IPS-18c (cell line): ENCODE measurements around the gene LMOD1.

Source experiments
- H3K4me3 ChIP-seq: 2 replicates; pipeline ENCODE4 v1.7.0; 2013; ENCODE audit warnings: low read depth, mild to moderate bottlenecking, low read length, moderate library complexity; ENCODE audit not compliant: insufficient read depth
- H3K9me3 ChIP-seq: one replicate; pipeline ENCODE4 v1.6.1; 2013; ENCODE audit warnings: mild to moderate bottlenecking, low read length, moderate library complexity; ENCODE audit not compliant: control insufficient read depth, insufficient read depth

The LMOD1 gene

DNA sequence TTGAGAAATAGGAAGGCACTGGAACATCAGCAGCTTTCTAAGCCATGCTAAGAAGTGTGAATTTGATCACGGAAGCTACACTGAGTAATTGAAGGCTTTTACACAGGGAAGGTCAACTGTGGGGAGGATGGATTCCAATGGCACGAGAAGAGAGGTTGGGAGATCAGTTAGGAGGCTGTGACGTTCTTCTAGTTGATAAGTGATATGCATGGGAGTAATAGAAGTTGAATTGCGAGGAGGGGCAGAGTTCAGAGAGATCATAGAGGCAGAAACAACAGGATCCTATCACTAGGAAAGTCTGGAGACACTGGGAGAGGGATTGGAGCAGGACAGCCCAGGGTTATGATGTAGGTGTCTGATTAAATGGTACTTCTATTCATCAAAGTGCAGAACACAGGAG lies 16.2 kb downstream of the LMOD1 start:
- H3K9me3 ChIP-seq = no peaks in the 10 kb centered on the region
- H3K4me3 ChIP-seq = no peak overlapping the region

DNA sequence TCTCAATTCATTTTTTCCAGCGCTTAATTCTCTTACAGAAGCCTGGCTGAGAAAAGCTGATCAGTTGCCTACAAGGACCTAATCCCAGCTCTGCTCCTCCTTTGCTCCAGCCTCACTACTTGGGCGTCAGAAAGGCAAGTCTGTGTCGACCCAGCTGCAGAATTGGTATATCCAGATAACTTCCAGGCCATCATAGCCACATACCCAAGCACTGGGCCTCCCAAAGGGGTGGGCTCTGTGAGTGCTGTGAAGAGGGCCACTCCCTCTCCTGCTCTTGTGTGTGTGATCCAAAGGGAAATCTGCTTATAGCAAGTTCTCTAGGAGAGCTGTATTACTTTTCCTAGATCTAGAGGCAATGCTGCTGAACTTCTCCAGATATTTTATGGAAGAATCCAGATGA lies 18.1 kb downstream of the LMOD1 start:
- H3K9me3 ChIP-seq = no peaks in the 10 kb centered on the region
- no peak overlapping the region for H3K4me3 ChIP-seq

DNA sequence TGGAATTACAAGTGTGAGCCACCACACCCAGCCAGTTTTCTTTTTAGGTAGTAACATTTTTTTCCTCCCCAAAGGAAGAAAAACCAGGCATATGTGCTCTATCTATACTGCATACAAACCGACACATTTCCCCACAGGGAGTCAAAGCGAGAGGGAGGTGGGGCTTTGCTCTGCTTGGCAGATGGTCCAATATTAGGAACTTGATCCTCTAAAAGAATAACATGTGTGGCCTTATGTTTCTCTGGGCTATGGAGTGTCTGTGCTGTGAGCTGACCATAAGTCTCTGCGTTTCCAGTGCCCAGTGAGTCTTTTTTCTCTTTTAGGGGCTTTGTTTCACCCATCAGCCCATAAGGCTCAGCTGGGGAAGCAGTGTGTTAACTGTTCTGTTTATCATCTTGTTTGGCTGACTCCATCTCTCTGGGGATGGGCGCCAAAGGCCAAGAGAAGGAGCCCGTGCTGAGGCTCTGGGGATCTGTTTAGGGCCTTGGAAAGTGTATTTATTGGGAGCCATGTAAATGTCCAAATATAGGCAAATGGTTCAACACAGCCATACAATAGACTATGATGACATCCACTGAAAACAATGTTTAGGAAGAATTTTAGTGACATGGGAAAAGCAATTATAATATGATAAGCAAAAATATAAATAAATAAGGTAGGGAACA lies 20.2 kb downstream of the LMOD1 start:
- Histone ChIP-seq H3K9me3 (no peaks in the 10 kb centered on the region), H3K4me3 (no peak overlapping the region)

DNA sequence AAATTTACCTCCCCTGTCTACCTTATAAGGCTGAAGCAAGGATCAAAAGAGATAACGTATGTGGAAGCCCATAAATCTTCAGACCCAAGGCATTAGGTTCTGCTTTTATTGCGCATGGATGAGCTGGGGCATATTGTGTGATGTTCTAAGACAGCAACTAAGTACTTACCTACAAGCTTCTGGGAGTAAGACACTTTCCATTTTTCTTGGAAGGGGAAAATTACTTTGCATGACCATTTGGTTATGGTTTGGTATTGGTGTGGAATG lies 21.1 kb downstream of the LMOD1 start:
- no peaks in the 10 kb centered on the region for H3K9me3 ChIP-seq
- H3K4me3 ChIP-seq = no peak overlapping the region

DNA sequence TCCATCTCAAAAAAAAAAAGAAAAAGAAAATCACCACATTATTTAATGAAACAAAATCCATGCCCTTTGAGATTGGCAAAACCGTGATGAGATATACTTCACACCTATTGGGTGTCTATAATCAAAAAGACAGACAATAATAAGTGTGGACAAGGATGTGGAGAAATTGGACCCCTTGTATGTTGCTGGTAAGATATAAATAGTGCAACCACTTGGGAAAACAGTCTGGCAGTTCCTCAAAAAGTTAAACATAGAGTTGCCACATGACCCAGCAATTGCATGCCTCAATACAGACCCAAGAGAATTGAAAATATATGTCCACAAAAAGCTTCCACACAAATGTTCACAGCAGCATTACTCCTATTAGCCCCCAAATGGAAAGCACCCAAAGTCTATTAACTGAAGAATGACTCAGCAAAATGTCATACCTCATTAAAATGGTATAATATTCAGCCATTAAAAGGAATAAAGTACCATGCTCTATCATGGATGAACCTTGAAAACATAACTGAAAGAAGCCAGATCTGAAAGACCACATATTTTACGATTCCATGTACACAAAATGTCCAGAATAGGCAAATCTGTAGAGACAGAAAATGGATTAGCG lies 24.3 kb downstream of the LMOD1 start:
- H3K9me3 ChIP-seq = no peaks in the 10 kb centered on the region
- no peak overlapping the region for H3K4me3 ChIP-seq

DNA sequence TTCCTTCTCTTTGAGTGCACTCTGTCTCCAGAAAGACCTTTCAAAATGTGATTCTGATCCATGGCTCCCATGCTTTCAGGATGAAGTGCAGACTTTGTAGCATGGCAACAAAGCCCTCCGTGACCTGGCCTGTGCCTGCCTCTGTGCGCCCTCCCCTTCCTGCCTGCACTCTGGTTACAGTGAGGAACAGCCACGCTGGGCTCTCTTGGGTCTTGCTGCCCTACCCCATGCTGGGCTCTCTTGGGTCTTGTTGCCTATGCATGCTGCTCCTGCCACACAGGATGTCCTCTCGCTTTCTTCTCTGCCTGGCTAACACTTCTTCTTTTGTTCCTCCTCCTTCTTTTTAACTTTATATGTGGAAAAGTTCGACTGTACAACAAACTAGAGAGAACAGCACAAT lies 28.0 kb downstream of the LMOD1 start:
- no peaks in the 10 kb centered on the region for H3K9me3 ChIP-seq
- no peak overlapping the region for H3K4me3 ChIP-seq

DNA sequence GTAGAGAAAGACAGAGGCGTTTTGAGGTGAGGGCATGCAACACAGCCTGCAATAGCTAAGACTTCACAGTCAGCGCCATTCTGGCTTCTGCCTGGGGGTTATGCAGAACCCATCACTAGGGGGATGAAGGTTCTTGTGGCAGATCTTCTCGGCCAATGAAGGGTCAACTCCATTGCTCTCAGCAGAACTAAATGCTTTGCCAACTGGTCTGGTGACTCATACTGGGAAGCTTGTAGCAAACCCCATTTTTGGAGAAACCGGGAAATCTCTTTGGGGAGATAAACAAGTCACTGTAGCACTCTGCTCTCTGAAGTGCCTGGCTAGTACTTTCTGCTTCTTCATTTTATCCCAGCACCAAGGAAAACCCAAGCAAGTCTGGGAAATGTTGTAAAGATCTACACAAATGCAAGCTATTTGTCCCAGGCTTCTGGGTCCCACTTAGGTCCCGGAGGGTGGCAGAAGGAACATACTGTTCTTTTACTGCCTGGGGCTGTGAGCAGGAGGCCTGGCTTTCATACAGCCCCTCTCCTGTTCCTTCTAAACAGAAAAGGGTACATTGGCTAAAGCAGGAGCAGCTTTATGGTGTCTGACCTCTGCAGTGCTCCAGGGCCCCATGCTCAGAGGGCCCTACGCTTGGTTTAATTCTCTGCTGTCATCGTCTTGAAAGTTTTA lies 28.9 kb downstream of the LMOD1 start:
- Histone ChIP-seq H3K9me3 (no peaks in the 10 kb centered on the region), H3K4me3 (no peak overlapping the region)

DNA sequence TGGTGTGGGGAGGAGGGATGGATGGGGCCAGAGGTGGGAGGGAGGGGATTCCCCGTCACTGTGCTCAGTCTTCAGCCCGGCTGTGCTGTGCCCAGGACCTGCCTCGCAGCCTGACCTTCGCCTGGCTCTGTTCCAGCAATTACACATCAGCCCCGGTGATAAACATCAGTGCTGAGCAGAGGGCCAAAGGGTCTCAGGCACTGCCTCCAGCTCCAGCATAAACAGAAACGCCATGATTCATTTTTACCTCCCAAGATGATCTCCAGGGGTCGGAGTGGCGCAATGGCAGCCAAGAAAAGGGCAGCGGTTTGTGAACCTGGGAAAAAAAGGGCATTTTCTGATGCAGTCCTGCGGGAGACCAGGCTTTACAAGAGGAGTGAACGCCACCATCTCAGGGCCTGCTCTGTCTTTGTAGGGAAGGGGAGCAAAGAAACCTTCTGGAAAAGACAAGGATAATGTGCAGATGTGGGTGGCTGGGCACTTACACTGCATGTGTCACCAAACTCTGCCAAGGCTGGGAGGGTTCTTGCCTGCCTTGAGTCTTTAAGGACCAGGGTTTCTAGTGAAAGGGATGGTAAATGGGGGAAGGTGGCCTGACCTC lies 29.6 kb downstream of the LMOD1 start:
- Histone ChIP-seq H3K4me3 (no peak overlapping the region), H3K9me3 (no peaks in the 10 kb centered on the region)

DNA sequence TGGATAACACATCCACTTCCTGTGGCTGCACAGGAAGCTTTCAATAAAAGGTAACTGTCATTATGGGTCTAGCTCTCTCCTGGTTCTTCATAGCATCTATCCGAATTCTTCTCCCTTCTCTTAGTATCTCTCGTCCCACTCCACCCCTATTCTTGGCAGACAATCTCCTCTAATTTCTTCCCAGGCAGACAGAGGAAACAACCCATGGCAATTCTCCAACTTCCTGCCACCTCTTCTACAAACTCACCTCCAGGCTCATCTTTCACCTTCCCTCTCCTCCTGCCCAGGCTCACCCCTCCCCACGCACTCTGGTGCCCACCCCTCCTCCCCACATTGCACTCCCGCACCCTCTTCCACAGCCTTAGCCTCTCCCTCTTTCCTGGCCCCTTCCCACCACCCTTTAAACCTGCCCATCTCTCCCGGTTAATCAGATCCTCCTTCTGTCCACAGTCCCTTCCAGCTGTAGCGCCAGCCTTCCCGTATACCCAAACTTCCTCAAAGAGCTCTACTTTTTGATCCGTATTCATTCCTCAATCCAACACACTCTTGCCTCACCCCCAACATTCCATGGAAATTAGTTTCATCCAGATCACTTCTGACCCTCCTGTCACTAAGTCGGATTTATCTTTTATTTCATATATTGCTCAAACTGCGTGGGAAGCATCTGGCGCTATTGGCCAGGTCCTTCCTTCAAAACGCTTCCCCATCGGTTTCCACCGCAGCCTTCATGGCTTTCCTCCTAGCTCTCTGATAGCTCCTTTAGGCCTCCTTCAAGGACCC lies 31.7 kb downstream of the LMOD1 start:
- Histone ChIP-seq H3K4me3 (no peak overlapping the region), H3K9me3 (no peaks in the 10 kb centered on the region)

DNA sequence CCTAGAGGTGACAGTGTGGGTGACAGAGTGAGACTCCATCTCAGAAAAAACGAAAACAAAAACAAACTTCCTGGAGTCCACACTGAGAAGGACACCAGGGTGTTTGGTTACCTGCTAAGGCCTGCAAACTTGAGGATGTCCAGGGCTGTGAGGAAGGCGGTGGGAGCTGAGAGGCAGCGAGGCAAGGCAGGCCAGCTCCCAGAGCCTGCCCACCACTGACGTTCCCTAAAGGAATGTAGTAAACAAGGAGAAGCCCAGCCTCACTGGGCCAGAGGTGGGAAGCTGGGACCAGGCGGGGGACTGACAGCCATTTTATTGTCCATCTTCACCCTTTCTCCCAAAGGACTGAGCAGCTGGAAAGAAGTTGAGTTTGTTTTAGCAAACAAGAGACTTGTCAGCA lies 33.5 kb downstream of the LMOD1 start:
- no peak overlapping the region for H3K4me3 ChIP-seq
- no peaks in the 10 kb centered on the region for H3K9me3 ChIP-seq

DNA sequence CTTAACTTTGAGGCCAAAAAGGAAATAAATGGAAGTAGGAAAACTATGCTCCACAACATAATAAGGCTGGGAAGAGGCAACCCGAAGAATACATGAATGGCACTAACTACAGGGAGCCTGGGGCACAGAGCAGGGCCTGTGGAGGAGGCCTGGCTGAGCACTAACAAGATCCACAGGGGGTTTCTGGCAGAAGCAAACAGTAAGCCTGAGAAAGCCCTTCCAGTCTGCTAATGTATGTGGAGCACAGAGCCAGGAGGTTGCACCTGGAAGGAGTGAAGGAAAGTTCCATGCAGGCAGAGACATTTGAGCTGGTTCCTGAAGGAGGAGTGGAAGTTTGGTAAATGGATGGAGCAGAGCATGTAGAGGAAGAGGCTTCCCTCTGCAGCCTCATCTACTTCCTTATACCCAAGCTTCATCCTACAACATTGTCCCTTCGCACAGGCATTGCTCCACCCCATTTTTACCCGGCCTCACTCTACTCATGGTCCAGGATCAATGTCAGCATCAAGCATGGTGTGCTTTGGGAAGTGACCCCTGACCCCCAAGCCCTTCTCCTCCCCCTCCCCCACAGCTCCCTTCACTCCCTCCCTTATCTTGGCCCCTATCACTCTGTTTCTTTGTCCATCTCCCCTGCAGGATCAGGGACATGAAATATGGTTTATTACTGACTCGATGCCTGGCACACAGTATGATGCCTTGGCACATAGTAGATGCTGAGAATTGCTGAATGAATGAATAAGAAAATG lies 34.3 kb downstream of the LMOD1 start:
- Histone ChIP-seq H3K9me3 (no peaks in the 10 kb centered on the region), H3K4me3 (no peak overlapping the region)

DNA sequence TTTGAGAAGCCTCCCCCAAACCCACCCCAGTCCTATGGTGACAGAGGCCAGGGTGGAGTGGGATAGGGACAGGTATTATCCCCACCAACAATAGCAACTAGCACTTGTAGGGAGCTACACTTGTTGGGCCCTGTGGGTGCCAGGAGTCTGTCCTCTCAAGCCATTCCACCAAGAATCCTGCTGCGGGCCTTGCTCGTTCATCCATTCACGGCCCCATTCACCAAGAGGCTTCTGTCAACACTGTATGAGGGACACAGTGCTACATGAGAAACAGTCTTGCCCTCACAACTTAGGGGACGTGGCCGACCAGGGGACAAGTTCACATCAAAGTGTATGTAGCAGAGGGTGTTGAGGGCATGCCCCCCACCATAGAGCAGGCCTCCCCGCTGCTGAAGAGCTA lies 38.7 kb downstream of the LMOD1 start:
- Histone ChIP-seq H3K9me3 (no peaks in the 10 kb centered on the region), H3K4me3 (no peak overlapping the region)

DNA sequence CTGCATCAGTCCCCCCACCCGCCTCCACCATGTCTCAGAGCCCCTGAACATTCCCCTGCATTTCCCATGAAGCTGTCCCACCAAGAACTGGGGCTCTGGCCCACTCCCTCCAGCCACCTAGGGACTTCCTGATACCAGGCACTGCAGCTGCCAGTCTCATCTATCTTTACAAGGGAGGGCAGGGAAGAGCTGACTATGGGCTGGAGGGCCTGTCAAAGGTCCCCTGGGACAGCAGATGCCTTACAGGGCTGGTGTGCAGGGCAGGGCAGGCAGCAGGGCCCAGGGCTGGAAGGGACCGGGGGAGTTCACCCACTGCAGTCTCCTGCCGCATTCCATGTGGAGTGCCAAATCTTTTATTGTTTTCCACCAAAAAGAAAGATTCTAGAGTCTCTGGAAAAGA lies 40.0 kb downstream of the LMOD1 start:
- no peaks in the 10 kb centered on the region for H3K9me3 ChIP-seq
- no peak overlapping the region for H3K4me3 ChIP-seq

DNA sequence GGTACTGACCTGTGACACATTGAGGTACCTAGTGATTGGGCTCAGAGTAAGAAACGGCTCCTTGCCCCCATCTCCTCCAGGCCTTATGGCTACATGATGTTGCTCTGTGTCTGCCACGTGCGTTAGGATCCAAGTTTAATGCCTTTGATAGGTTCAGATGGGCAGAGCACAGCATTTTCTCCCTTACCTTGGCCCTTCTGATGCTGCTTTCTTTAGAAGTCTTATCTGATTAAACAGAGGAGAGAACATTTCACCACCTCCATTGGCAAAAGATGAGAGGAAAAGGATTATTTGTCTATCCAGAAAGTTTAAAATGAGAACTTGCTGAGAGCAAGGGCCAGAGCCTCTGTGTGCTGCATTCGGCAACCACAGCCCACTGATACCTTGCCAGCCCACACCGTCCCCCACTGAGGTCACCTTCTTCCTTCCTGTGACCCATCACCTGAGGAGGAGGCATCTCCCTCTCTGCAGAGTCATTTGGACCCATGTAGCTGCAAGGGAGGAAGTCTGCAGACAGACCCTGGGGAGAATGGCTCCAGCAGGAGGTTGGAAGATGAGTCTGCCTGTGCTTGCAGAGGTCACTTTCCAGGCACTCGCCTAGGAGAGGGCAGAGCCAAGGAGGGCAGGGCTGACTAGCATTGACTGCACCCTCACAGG lies 41.0 kb downstream of the LMOD1 start:
- H3K4me3 ChIP-seq = no peak overlapping the region

DNA sequence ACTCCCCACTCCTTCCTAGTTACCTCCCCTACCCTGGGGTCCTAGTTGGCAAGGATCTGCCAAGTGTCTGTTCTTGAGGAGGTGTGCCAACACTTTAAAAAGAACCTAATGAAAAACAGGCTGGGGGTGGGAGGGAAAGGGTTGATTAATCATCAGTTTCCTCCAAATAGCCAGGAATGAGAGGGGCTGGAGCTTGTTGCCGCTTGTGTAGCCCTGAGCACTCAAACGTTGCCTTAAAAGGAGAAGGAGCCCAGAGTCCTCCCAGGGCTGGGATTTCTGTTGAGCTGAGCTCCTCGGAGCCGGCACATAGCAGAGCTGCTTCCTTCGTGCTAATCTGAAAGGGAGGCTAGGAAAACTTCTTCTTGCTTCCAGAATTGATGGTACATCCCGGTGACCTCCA lies 41.8 kb downstream of the LMOD1 start:
- Histone ChIP-seq H3K4me3 (no peak overlapping the region), H3K9me3 (no peaks in the 10 kb centered on the region)

More for the DNA sequence above, 41.0 kb downstream of the LMOD1 start:
- H3K9me3 ChIP-seq = no peaks in the 10 kb centered on the region

DNA sequence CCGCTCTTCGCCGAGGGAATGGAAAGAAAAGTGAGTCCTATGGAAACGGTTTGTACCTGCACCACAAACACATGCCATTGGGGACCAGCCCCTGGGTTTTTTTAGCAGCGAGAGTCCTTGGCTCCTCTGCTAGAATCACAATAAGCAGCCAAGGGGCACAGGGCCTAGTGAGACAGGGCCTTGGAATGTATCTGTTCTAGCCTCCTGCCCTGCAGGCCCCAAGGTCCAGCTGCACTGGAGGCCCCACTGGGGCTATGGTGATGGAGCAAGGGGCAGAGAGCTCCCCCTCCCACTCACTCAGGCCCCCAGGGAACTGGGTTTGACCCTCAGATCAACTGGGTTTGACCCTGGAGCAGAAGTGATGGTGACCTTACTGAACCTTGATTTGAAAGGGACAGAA lies 43.2 kb downstream of the LMOD1 start:
- H3K4me3 ChIP-seq = no peak overlapping the region
- H3K9me3 ChIP-seq = no peaks in the 10 kb centered on the region

DNA sequence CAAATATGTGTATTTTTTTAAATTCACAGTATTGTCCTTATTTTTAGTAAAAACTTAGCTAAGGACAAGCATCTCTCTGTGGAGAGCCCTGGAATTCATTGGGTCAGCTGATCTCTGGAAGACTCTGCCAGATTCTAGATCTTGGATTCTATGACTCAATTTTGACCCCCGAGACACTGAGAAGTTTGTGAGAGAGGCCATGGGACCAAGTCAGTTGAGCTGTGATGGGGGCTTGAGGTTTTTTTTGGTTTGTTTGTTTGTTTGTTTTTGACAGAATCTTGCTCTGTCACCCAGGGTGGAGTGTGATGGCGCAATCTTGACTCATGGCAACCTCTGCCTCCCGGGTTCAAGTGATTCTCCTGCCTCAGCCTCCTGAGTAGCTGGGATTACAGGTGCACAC lies 44.1 kb downstream of the LMOD1 start:
- Histone ChIP-seq H3K9me3 (no peaks in the 10 kb centered on the region), H3K4me3 (no peak overlapping the region)
